Endometrial microvascular endothelial cells (primary cell): Measurements from ENCODE around the gene RPL38. TPM values are rescaled to one million over a fixed set of nuclear protein-coding genes. Genes with fewer than 3 reads are reported as not detected.

ENCODE experiments used
- in situ Hi-C: cut with HindIII; loops from 2 replicates; pipeline ENCODE4 v1.10.0; 2017; ENCODE audit warnings: low sequenced_read_pairs, low pct_unique_long_range_greater_than_20kb; ENCODE audit errors: inconsistent ontology term
- total RNA-seq: library from RNA; depleted of rRNA; stranded (reverse); fragments of >200 nt; gene quantifications from one replicate; pipeline ENCODE4 v1.2.3, GENCODE V29; 2015; ENCODE audit errors: inconsistent ontology term

Gene RPL38
- total RNA-seq, 1 donor from 2014 or later, result 213 TPM

DNA sequence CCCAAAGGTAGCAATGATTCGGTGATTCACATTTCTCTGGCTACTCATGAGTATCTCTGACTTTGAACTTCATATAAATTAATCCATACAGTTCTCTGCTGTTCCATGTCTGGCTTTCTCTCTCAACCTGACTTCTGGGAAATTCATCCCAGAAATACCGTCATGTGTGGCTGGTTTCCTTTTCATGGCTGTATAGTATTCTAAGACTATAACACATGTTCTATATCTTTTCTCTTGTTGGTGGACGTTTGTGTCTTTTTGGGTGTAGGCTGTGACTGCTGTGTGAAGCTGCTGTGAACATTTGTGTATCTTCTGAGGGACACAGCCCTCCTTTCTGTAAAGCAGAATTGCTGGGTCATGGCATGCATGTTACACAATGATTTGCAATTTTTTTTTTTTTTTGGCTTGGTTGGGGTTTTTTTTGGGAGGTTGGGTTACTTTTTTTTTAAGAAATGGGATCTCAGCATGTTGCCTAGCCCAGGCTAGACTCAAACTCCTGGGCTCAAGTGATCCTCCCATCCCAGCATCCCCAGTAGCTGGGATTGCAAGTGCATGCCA, 16.2 kb downstream of the RPL38 start:
- in situ Hi-C loops, result no loop called here

DNA sequence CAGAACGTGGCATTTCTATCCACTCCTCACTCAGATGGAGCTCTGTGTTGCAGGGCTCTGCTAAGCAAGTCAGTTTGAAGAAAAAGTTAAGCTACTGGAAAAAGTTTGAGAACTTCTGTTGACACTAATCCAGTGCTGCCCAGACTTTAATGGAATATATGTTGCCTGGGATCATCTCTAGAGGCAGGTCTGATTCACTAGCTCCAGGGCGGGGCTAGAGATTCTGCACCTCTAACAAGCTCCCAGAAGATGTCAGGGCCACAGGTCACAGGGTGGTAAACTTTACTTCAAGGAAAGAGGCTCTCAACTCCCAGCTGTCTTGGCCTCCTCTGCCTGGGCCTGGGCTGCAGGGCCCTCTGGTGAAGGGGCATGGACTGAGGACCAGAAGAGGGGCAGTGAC, 16.7 kb downstream of the RPL38 start:
- in situ Hi-C loops, result no loop called here

DNA sequence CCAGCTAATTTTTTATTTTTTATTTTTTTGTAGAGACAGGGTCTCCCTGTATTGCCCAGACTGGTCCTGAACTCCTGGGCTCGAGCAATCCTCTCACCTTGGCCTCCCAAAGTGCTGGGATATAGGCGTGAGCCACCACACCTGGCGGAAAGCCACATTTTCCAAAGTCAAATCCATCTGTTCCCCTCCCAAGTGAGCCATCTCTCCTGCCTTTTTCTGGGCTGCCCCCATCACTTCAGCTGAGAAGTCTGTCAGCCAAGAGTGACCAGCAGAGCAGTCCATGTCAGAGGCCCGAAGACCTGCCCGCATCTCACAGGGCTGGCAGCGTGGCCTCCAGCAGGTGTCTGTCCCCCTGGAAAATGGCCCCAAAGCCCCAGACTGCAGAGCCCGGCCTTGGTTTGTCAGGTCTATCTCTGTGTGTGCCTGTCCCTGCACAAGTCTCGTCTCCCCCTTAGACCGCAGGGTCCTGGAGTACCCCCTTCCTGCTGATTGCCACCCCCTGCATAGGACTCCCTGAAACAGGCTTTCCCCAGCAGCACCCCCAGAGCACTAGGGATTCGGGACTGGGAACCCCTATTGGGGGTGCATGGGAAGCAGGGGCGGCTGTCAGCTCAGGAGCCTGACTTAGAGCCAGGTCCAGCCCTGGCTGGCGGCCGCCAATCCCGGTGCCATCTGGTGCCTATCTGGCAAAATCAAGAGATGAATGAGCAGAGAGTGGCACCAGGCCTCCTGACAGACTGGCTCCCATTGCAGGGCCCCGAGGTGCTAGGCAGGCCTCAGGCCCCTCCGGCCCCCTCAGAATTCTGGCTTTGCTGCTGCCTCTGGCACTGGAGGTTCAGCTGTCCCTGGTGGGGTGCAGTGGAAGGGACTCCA, 17.7 kb downstream of the RPL38 start:
- in situ Hi-C loops, result no loop called here

DNA sequence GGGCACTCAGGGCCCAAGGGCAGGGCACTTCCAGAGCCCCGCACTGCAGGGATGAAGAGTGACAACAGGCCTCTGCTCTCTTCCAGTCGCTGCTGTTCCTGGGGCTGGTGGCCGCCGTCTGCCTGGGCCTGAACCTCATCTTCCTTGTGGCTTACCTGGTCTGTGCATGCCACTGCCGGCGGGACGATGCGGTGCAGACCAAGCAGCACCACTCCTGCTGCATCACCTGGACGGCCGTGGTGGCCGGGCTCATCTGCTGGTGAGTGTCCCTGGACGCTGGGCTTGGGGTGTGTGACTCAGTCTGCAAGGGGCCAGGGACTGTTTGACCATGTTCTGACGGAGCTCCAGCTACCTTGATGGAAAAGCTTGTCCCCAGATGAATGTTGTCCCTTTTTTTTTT, 18.9 kb downstream of the RPL38 start:
- in situ Hi-C loops, result no loop called here

DNA sequence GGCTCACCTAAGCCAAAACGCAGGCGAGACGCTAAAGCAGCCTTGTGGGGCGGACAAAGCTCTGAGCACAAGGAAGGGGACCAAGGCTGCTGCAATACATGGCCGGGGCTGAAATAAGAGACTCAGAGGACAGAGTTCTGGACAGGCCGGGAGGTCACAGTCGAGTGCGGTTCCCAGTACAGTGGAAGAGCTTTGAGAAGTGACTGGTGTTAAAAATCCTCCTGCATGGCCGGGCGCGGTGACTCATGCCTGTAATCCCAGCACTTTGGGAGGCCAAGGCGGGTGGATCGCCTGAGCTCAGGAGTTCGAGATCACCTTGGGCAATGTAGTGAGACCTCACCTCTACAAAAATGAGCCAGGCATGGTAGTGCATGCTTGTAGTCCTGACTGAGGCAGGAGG, 20.4 kb downstream of the RPL38 start:
- in situ Hi-C loops, result no loop called here

DNA sequence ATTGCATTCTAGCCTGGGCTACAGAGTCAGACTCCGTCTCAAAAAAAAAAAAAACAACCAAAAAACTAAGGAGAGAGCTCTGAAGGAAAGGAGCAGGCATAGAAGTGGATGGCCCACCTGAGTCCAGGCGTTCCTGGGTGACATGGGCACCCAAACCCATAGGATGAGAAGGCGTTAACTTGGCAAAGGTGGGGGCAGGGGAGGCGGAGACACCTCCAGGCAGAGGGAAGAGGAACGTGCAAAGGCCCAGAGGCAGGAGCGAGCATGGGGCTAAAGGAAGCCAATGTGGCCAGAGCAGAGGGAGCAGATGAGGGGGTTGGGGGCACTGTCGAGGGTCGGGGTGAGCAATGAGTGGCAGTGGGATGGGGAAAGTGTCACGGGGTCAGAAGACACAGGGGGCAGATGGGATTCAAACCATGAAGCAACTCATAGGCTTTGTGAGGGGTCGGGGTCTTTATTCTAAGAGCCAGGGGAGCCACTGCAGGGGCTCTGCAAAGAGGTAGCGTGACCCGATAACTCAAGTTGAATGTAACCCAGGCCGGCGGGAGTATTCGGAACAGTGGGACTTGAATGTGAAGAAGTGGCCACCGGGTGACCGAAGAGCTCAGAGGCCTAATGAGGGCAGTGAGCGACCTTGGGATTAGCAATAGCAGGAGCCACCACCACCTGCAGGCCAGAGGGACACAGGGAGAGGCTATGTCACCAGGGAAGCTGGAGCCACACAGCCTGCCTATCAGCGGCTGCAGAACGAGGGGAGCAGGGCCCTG, 21.7 kb downstream of the RPL38 start:
- in situ Hi-C loops, result no loop called here

DNA sequence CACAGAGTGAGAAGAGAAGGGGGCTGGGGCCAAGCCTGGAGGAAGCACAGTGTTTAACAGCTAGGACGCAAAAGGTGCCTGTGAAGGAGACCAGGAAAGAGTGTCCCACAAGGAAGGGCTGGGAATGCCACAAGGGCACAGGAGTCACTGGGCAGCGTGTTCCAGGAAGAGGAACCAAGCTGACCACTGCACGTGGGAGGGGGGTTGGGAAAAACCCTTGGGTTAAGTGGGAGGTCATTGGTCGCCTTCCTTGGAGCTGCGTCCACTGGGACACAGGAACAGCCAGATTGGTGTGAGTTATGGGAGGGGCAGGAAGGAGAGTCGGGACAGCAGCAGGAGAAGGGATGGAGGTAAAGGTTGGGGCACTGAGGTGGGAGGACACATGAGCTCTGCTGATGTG, 22.8 kb downstream of the RPL38 start:
- in situ Hi-C loops, result no loop called here

DNA sequence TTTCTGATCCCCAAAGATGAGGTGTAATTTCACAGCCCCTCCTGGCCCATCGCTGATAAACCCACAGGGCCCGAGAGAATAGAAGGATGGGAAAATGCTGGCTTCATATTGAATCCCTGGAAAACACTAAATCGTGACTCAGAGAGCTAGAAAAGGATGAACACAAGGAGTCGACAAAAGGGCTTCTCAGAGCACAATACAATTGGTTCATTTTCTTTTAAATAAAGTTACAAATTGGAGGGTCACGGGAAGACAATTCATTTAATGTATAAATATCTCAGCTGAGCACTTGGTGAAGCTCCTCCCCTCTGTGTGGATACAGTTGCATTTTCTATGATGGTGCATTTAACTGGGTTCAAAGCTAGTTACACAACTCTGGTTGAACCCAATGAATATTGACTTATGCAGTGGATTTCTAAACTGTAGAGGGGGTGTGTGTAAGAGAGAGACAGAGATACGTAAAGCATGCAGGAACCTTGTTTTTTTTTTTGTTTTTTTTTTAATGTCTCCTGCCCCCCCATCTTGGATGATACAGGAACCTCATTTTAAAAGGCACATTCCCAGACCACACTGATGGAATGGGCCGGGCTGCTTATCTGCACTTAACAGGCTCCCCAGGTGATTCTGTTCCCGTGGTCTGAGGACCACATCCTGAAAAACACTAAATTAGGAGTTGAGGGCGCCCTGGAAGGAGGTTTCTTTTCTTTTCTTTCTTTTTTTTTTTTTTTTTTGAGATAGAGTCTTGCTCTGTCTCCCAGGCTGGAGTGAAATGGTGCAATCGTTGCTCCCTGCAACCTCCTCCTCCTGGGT, 24.0 kb downstream of the RPL38 start:
- in situ Hi-C loops, result no loop called here

DNA sequence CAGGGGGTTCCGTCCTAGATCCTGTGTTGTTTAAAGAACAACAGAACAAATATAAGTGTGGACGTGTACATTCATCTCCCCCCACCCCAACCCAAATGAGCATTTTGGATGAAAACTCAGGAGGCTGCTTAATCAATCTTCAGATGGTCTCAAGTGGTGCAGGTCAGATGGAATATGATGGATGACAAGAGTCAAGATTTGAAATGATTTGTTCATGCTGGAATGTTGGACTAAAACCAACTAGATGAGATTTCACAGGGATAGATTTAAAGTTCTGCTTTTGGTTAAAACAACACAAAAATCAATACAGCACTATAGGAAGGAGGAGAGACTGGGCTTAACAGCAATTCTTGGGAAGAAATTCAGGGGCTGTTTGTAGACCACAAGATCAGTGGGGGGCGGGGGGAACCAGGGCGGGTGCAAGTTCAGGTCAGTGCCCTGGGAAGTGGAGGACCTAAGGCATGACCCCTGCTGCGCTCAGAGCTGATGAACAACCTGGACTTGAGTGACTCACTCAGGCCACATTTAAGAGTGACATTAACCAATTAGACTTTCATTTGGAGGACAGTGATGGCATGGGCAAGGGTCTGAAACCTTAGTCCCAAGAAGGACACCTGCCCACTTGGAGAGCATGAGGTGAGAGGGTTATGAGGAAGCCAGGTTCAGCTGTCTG, 25.0 kb downstream of the RPL38 start:
- in situ Hi-C loops, result no loop called here

DNA sequence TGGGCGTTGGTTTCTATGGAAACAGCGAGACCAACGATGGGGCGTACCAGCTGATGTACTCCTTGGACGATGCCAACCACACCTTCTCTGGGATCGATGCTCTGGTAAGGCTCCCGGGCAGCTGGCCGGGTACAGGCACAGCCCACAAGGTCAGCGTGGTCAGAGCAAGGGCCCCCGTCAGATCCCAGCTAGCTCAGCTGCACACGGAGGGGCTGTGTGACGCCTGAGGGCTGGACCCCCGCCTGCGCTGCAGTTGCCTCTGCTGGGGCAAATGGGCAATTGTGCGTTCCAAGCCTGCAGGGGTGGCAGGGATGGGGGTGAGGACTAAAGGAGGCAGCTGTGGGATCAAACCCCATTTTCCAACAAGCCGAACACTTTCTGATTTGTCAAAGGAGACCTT, 27.4 kb downstream of the RPL38 start:
- in situ Hi-C loops, result no loop called here

DNA sequence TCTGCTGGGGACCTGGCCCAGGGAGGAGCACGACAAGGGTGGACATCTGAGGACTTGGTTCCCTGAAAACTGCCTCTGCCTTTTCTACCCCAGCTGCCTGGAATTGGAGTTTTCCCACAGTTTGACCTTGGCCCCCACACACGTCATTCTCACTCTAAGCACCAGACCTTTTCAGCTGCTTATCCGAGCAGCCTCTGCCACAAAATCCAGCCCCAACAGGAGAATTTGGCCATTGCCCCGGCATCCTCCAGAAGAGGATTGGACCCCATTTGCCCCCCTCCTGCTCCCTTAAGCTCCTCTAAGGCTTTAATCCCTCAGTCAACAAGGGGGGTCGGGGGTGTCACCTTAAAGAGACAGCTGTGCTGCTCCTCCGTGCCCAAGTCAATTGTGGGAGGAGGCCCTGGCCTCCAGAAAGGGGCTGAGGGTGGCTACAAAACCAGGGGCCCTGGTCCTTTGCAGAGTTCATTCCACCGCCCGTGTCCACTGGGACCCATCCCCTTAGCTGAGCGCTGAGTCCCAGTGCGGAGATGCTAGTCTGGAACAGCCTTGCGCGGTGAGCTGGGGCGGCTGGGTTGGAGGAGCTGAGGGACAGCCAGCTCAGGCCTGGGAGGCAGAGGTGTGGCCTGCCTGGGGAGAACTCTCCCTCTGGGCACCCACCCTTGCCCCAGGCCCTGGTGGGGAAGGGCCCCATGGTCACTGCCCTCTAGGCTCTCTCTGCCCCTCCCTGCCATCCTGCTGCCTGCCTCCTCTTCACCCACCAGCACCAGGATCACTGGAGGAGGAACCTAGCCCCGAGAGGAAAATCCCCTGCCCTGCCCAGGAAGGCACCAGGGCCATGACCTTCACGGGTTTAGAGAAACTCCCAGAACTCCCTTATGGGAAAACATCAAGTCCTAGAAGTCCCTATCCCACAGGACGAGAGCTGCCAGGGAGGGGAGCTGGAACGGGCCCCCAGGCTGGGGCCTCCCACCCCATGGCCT, 28.7 kb downstream of the RPL38 start:
- in situ Hi-C loops, result no loop called here

DNA sequence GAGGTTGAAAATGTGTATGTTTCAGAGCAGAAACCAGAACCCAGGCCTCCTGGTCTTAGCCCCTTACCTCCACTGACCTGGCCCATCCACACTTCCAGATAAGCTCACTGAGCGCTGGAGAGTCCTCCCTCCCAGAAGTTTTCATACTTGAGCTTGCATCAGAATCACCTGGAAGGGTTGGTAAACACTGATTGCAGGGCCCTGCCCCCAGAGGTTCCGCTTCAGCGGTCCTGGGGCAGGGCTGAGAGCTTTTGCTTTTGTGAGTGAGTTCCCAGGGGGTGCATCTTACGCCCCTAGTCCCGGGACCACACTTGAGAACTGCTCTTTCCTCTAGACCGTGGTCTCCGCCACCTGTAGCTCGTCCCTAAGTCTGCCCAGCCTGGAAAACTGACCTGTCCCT, 30.5 kb downstream of the RPL38 start:
- in situ Hi-C loops, result no loop called here

DNA sequence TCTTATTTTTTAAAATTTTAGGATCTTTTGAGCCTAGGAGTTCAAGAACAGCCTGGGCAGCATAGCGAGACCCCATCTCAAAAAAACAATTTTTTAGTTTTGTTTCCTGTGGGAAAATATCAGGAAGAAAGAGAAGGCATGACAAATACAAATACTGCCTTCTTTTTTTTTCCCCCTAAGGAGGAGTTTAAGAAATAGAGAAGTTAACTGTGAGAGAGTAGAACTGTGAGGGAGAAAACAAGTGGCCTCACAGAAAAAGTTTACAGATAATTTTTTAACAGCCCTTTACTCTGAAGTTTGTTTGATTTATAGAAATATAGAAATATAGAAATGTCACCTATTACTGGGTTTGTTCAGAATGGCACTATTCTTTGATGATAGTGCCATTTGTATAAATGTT, 31.0 kb downstream of the RPL38 start:
- in situ Hi-C loops, result no loop called here

DNA sequence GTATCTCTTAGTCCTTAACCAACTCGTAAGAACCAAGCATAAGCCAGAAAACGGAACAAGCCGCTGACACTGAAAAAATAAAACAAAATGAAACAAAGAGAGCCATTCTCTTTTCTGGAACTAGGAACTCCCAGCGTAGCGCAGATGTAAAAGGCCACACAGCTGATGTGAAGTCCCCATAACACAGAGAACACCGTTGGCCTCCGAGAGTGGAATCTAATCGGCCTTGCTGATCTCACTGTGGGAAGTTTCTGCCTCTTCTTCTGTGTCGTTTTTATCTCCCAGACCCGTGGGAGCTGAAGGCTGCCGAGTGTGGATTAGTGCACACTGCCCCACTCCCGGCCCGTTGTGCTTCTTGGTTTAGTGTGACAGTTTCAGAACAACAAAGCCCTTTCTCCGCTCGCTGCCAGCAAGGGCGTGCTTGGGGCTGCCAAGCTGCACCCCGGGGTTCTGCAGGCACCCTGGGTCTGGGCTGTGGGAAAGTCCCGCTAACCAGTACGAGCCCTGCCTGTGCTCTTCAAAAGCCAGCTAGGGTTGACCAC, 31.6 kb downstream of the RPL38 start:
- in situ Hi-C loops, result no loop called here

DNA sequence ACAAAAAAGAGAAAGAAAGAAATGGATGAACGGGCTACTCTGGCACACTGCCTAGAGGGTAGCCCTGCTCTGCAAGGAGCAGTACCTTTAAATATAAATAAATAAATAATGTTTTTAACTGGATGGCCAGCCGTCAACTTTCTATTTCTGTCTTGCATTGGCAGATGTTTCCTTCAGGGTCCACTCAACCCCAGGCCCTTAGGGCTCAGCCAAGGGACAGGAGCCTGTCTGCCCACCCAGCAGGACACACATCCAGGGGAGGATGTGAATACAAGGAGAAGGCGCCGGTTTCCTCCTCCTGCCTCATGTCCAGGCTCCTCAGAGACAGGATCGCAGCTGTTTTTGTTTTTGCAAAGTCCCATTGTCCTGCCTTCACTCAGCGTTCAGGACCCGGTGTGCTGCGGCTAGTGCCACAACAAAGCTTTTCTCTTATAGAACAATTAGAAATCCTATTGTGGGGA, 32.5 kb downstream of the RPL38 start:
- in situ Hi-C loops, result no loop called here

DNA sequence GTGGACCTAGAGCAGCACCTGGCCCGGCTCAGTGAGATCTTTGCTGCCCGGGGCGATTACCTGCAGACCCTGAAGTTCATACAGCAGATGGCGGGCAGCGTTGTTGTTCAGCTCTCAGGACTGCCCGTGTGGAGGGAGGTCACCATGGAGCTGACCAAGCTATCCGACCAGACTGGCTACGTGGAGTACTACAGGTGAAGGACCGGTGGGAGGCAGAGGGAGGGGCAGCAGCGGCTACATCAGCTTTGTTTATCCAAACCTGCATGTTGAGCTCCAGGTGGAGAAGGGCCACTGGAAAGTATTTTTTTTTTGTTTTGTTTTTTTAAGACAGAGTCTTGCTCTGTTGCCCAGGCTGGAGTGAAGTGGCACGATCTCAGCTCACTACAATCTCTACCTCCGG, 33.8 kb downstream of the RPL38 start:
- in situ Hi-C loops, result no loop called here

DNA sequence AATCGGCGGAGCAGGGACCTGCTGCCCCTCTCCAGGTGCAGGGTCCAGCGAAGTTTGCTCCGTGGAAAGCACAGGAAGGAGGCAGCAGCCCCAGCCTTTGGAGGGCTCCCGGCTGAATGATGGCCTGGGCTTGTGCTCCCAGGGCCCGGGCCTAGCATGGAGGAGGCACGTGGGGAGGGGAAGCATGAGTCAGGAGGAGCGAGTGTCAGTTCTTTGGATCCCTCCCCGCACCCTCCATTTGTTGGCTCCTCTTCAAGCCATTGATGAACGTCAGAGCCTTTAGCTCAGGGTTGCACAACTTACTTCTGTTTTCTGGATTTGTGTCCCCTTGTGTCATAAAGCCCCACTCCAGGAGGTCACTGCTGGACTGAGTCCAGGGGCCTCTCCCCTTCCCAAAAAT, 35.7 kb downstream of the RPL38 start:
- in situ Hi-C loops, result no loop called here
